Thyroid gland (tissue), 4 donors: ENCODE results near the gene DET1.

Experiments
- POLR2A ChIP-seq, 2 donors: fragments of 450-650 bp; IDR thresholded peaks; one replicate each; pipeline ENCODE4 v1.6.1; 2017; ENCODE audit warnings: antibody characterized with exemption in 2 of 2, mild to moderate bottlenecking in 2 of 2, moderate library complexity in 1 of 2
- TF ChIP-seq, protein P1 (sequence below), 6 experiments: fragments of 200-600 bp in 3 of 6; fragments of 450-650 bp in 3 of 6; sonication (generic) in 3 of 6; IDR thresholded peaks; one replicate each; pipeline ENCODE4 v1.5.1; 2016 to 2019; ENCODE audit warnings: antibody characterized with exemption in 6 of 6, mild to moderate bottlenecking in 2 of 6, inconsistent platforms in 1 of 6, moderate library complexity in 1 of 6

DNA sequence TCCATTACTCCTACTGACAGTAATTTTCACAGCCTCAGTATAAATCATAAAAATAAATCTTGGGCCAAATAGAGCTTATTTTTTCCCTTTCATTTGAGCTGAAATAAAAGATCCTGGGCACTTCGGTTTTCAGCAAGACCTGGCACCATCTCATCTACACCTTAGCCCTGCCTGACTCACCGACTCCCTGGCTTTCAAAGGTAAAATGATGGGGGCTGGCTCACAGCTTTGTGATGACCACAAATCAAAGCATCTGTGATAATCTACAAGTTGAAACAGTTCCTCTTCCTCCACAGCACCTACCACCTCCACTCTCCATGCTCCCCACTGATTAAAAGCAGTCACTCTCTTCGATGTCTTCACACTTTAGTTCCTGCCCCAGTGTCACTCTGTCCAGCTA is 27.6 kb downstream of the DET1 start:
- TF ChIP-seq, protein P1, sequence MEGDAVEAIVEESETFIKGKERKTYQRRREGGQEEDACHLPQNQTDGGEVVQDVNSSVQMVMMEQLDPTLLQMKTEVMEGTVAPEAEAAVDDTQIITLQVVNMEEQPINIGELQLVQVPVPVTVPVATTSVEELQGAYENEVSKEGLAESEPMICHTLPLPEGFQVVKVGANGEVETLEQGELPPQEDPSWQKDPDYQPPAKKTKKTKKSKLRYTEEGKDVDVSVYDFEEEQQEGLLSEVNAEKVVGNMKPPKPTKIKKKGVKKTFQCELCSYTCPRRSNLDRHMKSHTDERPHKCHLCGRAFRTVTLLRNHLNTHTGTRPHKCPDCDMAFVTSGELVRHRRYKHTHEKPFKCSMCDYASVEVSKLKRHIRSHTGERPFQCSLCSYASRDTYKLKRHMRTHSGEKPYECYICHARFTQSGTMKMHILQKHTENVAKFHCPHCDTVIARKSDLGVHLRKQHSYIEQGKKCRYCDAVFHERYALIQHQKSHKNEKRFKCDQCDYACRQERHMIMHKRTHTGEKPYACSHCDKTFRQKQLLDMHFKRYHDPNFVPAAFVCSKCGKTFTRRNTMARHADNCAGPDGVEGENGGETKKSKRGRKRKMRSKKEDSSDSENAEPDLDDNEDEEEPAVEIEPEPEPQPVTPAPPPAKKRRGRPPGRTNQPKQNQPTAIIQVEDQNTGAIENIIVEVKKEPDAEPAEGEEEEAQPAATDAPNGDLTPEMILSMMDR (IDR thresholded peaks at IDR 0.05) = no peak
- no peak for TF ChIP-seq POLR2A (IDR thresholded peaks at IDR 0.05)
